ENCODE results near the gene PRR7.

The PRR7 gene

DNA sequence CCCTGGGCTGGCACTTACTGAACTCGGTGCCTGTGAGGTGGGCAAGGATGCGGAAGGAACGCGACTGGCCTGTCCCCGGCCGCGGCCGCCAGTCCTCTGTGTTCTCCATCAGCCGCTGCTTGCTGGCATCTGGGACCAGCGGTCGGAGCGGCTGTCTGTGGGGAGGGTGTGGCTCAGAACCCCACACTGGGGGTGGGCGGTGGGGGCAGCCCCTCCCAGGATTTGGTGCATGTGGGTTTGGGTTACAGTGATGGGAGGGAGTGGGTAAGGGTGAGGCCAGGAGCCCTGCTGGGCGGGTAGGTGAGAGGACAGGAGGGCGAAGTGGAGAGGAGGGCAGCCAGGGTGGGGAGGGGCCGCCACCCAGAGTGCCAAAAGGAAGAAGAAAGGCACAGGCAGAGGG lies 44.4 kb downstream of the PRR7 start:
- H3K27ac ChIP-seq, result peak overlapping the region; percentile 79
- peak overlapping the region; percentile 53; the same call in 1 of the 2 replicates for H3K9ac ChIP-seq
- peaks cover 78% of the 10 kb centered on the region for H3K4me1 ChIP-seq

DNA sequence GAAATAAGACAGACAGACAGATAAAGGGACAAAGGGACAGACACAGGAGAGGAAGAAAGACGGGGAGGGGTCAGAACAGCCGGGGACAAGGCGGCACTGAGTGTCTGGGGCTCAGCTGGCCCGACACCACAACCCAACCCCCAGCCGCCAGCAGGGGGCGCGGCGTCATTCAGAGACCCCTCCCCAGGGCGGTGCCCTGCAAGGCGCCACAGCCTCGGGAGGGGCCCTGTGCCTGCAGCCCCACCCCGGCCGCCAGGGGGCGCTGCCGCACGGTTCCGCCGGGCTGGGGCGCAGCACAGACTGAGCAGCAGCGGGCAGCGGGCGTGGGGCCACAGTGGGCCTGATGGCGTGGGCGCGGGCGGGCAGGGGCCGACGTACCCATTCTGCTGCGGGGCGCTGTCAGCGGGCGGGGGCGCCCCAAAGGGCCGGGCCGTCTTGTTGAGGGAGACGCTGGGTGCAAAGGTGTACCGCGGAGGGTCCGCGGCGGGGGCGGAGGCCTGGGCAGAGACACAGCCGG lies 44.9 kb downstream of the PRR7 start:
- Histone ChIP-seq H3K27me3 (no peaks in the 10 kb centered on the region), H3K9ac (peak overlapping the region; percentile 53; the same call in 1 of the 2 replicates), H4K20me1 (peaks cover 79% of the 10 kb centered on the region), H3K27ac (peak overlapping the region; percentile 79), H3K9me3 (no peaks in the 10 kb centered on the region), H3K4me2 (peak overlapping the region; percentile 82), H3K36me3 (peaks cover 62% of the 10 kb centered on the region), H3K4me1 (peaks cover 83% of the 10 kb centered on the region), H3K4me3 (no peak overlapping the region)
- no peak for TF ChIP-seq Cebpa-rat (IDR thresholded peaks at IDR 0.05)

More for the DNA sequence above, 44.4 kb downstream of the PRR7 start:
- H3K27me3 ChIP-seq, result no peaks in the 10 kb centered on the region
- H4K20me1 ChIP-seq, result peaks cover 74% of the 10 kb centered on the region
- peak overlapping the region; percentile 82 for H3K4me2 ChIP-seq
- H3K9me3 ChIP-seq, result no peaks in the 10 kb centered on the region
- TF ChIP-seq Cebpa-rat (IDR thresholded peaks at IDR 0.05), result no peak
- H3K4me3 ChIP-seq, result 0 out of 2 replicates have a peak overlapping the region, but pooled peaks have one; percentile 28
- peaks cover 67% of the 10 kb centered on the region for H3K36me3 ChIP-seq

DNA sequence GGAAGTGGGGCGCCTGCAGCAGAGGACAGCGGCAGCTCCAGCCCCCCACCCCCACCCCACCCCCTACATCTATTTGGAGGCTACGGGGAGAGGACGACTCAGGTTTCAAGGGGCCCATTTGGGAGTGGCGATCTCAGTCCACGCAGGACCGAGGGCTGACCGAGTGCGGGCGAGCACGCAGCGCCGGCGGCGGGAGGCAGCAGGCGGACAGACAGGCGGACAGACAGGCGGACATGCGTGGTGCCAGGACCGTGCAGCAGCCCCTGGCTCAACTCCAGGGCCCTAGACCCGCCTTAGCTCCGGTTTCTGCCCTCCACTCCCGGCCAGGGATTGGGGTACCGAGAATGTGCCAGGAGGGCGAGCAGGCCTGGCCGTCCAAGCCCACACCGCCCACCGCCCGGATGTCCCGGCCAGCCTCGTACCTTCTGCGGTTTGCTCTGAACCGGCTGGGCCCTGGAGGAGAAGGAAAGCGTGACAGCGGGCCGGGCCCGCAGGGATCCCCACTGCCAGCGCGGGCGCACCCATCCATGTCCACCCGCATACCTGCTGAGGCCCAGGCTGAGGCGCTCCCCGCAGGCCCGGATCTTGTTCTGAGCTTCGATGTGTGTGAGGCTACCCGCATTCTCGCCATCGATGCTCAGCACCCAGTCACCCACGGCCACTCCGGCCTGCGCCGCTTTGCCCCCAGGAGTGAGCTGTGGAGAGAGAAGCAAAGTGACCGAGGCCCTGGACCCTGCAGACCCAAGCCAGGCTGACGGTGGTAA lies 45.6 kb downstream of the PRR7 start:
- H3K27ac ChIP-seq, result peak overlapping the region; percentile 84; the same call in 1 of the 2 replicates
- peaks cover 85% of the 10 kb centered on the region for H4K20me1 ChIP-seq
- H3K9me3 ChIP-seq, result no peaks in the 10 kb centered on the region
- no peak for TF ChIP-seq Cebpa-rat (IDR thresholded peaks at IDR 0.05)
- H3K27me3 ChIP-seq, result no peaks in the 10 kb centered on the region
- H3K9ac ChIP-seq, result peak overlapping the region; percentile 14; the same call in 1 of the 2 replicates
- no peak overlapping the region for H3K4me3 ChIP-seq
- peaks cover 84% of the 10 kb centered on the region for H3K4me1 ChIP-seq
- H3K4me2 ChIP-seq, result no peak overlapping the region
- peaks cover 57% of the 10 kb centered on the region for H3K36me3 ChIP-seq

DNA sequence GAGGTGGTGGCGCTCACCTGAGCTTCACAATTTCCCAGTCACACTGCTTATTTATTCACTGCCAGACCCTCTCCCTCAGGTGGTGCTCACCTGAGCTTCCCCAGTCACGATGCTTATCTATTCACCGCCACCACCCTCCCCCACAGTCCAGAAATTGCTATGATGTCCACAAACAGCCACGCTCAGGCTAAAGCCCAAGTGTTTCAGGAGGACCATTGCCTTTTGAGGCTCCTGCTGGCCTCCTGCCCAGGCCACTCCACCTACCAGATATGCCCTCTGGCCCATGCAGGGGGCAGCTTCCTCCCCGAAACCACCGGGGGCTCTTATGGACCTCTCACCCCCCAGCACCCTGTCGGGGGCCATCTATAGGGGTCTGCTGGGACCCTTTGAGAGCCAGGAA lies 46.2 kb downstream of the PRR7 start:
- H3K4me1 ChIP-seq, result peaks cover 86% of the 10 kb centered on the region
- no peak overlapping the region for H3K4me2 ChIP-seq
- peaks cover 82% of the 10 kb centered on the region for H4K20me1 ChIP-seq
- H3K9ac ChIP-seq, result peak overlapping the region; percentile 14; the same call in 1 of the 2 replicates
- no peak overlapping the region for H3K4me3 ChIP-seq
- TF ChIP-seq Cebpa-rat (IDR thresholded peaks at IDR 0.05), result no peak
- H3K36me3 ChIP-seq, result peaks cover 50% of the 10 kb centered on the region
- H3K27me3 ChIP-seq, result no peaks in the 10 kb centered on the region
- no peaks in the 10 kb centered on the region for H3K9me3 ChIP-seq
- peak overlapping the region; percentile 84 for H3K27ac ChIP-seq

DNA sequence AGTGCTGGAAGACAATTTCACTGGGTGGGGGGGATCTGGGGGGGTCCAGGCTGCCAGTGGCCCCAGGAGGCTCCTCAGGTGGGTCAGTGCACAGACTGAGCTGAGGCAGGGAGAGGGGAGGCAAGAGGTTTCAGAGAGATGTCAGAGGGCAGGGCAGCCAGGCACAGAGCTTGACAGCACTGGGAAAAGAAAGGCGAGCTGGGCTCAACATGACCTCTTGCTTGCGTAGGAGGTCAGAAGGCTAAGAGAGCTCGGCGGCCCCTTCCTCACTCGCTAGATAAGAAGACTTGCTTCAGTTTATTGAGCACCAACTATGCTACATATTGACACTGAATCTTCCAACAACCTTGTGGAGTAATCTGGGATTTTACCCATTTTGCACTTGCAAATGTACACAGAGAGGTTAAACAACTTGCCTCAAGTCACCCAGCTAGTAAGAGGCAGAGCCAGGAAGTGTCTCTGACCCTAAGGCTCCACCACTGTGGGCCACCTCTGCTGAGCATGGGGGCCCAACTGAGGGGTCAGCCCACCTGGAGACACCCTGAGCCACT lies 47.3 kb downstream of the PRR7 start:
- Histone ChIP-seq H4K20me1 (peaks cover 76% of the 10 kb centered on the region), H3K9me3 (no peaks in the 10 kb centered on the region), H3K4me1 (peaks cover 86% of the 10 kb centered on the region), H3K27me3 (no peaks in the 10 kb centered on the region), H3K36me3 (peaks cover 41% of the 10 kb centered on the region), H3K27ac (peak overlapping the region; percentile 84), H3K4me2 (peak overlapping the region; percentile 98), H3K9ac (0 out of 2 replicates have a peak overlapping the region, but pooled peaks have one; percentile 14), H3K4me3 (no peak overlapping the region)
- no peak for TF ChIP-seq Cebpa-rat (IDR thresholded peaks at IDR 0.05)

DNA sequence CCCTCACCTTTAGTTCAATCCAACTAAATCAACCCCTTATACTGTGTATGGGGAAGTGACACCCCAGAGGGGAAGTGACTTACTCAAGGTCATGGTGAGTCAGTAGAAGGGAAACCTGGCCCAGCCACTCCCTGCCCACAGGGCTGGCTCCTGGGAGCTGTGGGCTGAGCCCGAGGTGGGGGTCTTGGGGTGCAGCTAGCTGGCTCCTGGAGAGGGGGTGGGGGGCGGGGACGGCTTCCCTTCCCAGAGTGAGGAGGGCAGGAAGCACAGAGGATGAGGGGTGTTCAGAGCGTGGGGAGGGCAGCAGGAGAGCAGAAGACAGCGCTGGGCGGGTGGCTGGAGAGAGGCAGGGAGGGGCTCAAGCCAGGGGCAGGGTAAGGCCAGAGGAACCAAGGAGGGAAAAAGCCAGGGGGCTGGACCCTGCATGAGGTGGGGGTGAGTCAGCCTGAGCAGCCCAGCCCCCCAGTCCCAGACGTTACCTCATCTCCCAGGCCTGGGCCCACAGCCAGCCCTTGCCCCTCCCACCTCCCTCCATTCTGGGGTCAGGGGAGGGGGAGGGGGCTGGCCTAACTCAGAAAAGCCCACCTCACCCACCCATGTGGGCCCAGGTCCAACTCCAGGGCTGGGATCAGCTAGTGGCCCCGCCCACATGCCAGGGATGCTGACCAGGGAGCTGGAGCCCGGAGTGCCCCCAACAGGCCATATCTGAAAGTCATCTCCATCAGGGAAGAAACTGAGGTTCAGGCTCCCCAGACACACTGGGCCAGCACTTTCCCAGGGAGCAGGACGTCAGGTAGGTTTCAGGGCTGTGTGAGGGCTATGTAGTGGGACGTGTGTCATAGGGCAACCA lies 48.0 kb downstream of the PRR7 start:
- Histone ChIP-seq H3K9me3 (no peaks in the 10 kb centered on the region), H4K20me1 (peaks cover 69% of the 10 kb centered on the region), H3K27ac (peak overlapping the region; percentile 84), H3K36me3 (peaks cover 34% of the 10 kb centered on the region), H3K27me3 (no peaks in the 10 kb centered on the region), H3K4me3 (peak overlapping the region; percentile 85), H3K4me1 (peaks cover 86% of the 10 kb centered on the region), H3K9ac (peak overlapping the region; percentile 85), H3K4me2 (peak overlapping the region; percentile 98)
- no peak for TF ChIP-seq Cebpa-rat (IDR thresholded peaks at IDR 0.05)

DNA sequence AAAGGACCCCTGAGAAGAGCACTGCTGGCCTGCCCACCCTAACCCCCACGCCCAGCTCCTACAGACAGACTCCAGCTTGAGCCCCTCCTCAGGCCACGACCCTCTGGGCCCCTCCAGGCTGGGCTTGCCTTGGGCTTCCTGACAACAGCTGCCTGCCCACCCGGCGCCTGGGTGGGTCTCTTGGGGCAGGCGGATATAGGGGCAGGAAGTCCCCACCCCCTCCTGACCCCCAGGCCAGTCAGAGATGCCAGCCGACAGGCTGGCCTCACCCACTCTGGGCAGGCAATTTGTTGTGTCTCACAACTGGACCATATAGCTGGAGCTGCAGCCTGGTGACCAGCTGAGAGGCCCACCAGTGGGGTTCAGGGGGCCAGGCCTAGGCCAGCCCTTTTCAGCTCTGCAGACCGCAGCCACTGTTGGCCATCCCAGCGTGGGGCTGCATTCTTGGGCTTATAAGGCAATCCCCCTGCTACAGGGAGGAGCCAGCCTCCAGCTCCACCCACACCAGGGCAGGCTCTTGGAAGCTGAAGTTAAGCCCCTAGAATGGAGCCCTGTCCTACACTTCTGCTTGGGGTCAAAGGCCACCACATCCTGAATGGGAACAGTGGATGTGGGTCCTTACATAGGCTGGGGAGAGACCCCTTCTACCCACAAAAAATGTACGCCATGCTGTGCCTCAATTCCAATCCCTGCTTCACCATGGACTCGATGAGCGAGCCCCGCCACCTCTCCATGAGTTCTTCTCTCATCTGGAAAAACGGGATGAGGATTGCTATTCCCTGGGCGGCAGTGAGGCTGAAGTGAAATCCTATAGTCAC lies 48.8 kb downstream of the PRR7 start:
- Histone ChIP-seq H3K4me3 (peak overlapping the region; percentile 85), H3K4me1 (peaks cover 86% of the 10 kb centered on the region), H3K4me2 (peak overlapping the region; percentile 98), H3K27me3 (no peaks in the 10 kb centered on the region), H3K36me3 (peaks cover 32% of the 10 kb centered on the region), H4K20me1 (peaks cover 61% of the 10 kb centered on the region), H3K9ac (peak overlapping the region; percentile 85), H3K9me3 (no peaks in the 10 kb centered on the region), H3K27ac (peak overlapping the region; percentile 84)
- no peak for TF ChIP-seq Cebpa-rat (IDR thresholded peaks at IDR 0.05)

DNA sequence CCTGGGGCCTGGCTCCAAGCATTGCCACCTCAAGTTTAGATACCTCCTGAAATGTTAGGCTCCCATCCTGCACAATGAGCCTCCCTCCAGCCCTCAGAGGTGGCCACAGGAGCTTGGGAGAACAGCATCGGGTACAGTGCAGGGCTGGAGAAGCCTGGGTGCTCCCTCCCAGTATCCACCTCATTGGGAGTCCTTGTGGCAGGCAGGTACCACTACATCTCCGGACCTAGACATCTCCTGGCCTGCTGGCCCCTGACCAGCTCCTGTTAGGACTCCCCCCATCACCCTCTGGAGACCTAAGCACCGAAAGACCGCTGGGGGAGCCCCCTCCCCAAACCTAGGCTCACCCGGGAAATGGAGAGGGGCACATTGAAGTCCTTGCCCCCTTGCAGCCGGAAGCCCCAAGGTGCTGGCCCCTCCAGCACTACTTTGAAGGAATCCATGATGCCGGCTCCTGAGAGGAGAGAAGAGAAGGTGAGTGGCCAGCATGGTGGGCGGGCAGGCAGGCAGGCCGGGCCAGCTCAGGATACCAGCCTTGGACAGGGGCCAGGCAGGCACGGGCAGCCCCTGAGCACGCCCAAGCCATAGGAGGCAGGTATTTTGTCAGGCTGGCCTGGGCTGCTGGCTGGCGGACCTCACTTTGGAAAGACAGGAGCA lies 49.6 kb downstream of the PRR7 start:
- H4K20me1 ChIP-seq, result peaks cover 58% of the 10 kb centered on the region
- H3K27ac ChIP-seq, result peak overlapping the region; percentile 84
- no peak for TF ChIP-seq Cebpa-rat (IDR thresholded peaks at IDR 0.05)
- peaks cover 86% of the 10 kb centered on the region for H3K4me1 ChIP-seq
- no peaks in the 10 kb centered on the region for H3K27me3 ChIP-seq
- peak overlapping the region; percentile 85 for H3K9ac ChIP-seq
- H3K9me3 ChIP-seq, result no peaks in the 10 kb centered on the region
- peak overlapping the region; percentile 85 for H3K4me3 ChIP-seq
- H3K36me3 ChIP-seq, result peaks cover 26% of the 10 kb centered on the region
- H3K4me2 ChIP-seq, result peak overlapping the region; percentile 98

All from BLaER1 (cell line).